Mesothelial cell of epicardium (in vitro differentiated cells): ENCODE measurements around the gene ECI2. TPM values are rescaled to one million over a fixed set of nuclear protein-coding genes. Genes with fewer than 3 reads are reported as not detected.
"Not testable (repeated sequence)": the region's sequence is repeated elsewhere in the genome, so short reads cannot be mapped to it uniquely, and the experiment has no call there.

Experiments
- DNase-seq, 2 experiments: peaks; one replicate each; pipeline ENCODE4 v3.0.0; 2021; ENCODE audit warnings: low spot score in 2 of 2; ENCODE audit not compliant: unreplicated experiment in 2 of 2
- H3K27ac Mint-ChIP-seq: 2 replicates; pipeline ENCODE4 v1.8.0; 2021; ENCODE audit warnings: mixed read lengths
- H3K27me3 Mint-ChIP-seq: 2 replicates; pipeline ENCODE4 v1.8.0; 2021; ENCODE audit warnings: low read depth, mixed read lengths
- H3K36me3 Mint-ChIP-seq: 2 replicates; pipeline ENCODE4 v1.8.0; 2021; ENCODE audit warnings: mixed read lengths
- H3K4me1 Mint-ChIP-seq: 2 replicates; pipeline ENCODE4 v1.8.0; 2021; ENCODE audit warnings: mixed read lengths
- H3K4me3 Mint-ChIP-seq: 2 replicates; pipeline ENCODE4 v1.8.0; 2021; ENCODE audit warnings: mild to moderate bottlenecking, moderate library complexity, mixed read lengths
- H3K9me3 Mint-ChIP-seq: 2 replicates; pipeline ENCODE4 v1.8.0; 2021; ENCODE audit warnings: mixed read lengths
- total RNA-seq: library from RNA; stranded (reverse); gene quantifications from 3 replicates; pipeline ENCODE4 v1.2.1, GENCODE V29; 2021
- TF ChIP-seq, protein P1 (sequence below): fragments of 200-600 bp; sonication (generic); IDR thresholded peaks from one replicate; pipeline ENCODE4 v1.5.0; 2021; ENCODE audit warnings: antibody characterized with exemption; ENCODE audit not compliant: unreplicated experiment

ECI2 gene
- total RNA-seq, 1 donor from 2014 or later: 51.8 TPM

DNA sequence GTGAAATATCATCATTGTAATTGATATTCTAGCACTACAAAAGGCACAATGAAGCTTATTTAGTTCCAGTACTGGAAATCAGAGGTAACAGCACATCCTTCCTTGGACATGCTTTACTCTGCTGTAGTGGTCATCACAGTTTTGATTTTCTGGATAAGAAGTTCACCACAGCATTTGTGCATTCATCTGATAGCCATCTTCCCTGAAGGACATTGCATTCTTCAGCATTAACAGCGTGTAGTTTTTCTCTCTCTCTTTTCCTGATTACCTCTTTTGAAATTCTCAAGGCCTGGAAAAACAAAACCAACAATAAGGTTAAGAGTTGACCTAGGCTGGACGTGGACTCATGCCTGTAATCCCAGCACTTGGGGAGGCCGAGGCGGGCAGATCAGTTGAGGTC is 19.6 kb downstream of the ECI2 start:
- DNase-seq: no peak
- no peaks in the 10 kb centered on the region for H3K27me3 Mint-ChIP-seq
- no peaks in the 10 kb centered on the region for H3K4me1 Mint-ChIP-seq
- no peak overlapping the region for H3K4me3 Mint-ChIP-seq
- peaks cover 50% of the 10 kb centered on the region for H3K36me3 Mint-ChIP-seq
- H3K27ac Mint-ChIP-seq: no peak overlapping the region
- peaks cover 30% of the 10 kb centered on the region for H3K9me3 Mint-ChIP-seq
- TF ChIP-seq, protein P1, sequence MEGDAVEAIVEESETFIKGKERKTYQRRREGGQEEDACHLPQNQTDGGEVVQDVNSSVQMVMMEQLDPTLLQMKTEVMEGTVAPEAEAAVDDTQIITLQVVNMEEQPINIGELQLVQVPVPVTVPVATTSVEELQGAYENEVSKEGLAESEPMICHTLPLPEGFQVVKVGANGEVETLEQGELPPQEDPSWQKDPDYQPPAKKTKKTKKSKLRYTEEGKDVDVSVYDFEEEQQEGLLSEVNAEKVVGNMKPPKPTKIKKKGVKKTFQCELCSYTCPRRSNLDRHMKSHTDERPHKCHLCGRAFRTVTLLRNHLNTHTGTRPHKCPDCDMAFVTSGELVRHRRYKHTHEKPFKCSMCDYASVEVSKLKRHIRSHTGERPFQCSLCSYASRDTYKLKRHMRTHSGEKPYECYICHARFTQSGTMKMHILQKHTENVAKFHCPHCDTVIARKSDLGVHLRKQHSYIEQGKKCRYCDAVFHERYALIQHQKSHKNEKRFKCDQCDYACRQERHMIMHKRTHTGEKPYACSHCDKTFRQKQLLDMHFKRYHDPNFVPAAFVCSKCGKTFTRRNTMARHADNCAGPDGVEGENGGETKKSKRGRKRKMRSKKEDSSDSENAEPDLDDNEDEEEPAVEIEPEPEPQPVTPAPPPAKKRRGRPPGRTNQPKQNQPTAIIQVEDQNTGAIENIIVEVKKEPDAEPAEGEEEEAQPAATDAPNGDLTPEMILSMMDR: no peak

DNA sequence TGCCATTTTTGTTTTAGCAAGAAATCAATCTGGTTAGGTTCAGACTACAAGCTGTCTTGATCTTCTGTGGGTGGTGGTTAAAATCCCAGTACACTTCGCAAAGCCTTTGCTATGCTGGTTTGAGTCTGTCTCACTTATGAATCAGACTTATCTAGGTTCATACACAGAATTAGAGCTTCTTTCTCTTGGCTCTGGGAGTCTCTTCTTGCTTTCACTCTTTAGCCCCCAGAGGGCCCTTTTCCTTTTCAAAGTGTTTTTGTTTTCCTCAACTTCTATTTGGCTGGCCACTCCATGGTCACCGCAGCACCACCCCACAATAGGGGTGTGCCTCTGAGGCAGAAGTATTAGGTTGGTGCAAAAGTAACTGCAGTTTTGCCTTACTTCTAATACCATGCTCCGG is 21.3 kb downstream of the ECI2 start:
- TF ChIP-seq, protein P1: no peak
- Mint-ChIP-seq H3K27me3 (no peaks in the 10 kb centered on the region), H3K36me3 (peaks cover 44% of the 10 kb centered on the region), H3K4me3 (no peak overlapping the region), H3K4me1 (no peaks in the 10 kb centered on the region), H3K9me3 (peaks cover 30% of the 10 kb centered on the region), H3K27ac (no peak overlapping the region)
- no peak for DNase-seq

DNA sequence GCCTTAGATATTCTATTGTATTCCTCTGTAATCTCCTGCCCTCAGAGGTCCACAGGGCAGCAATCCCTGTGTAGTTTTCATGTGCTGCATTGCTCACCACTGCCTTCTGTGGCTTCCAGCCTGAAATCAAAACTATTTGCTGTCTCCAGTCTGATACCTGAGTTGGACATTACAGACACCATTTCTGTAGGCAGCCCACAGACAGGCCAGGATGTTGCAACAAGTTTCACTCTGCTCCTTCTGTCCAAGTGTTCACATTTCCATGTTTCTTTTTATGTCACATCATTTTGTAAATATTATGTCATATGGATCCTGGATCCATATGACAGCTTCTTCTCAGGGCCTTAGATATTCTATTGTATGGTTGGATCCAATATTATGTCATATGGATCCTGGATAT is 21.7 kb downstream of the ECI2 start:
- TF ChIP-seq, protein P1: no peak
- Mint-ChIP-seq H3K4me3 (no peak overlapping the region), H3K27me3 (no peaks in the 10 kb centered on the region), H3K4me1 (no peaks in the 10 kb centered on the region), H3K27ac (no peak overlapping the region), H3K9me3 (peaks cover 30% of the 10 kb centered on the region), H3K36me3 (peaks cover 44% of the 10 kb centered on the region)
- no peak for DNase-seq

DNA sequence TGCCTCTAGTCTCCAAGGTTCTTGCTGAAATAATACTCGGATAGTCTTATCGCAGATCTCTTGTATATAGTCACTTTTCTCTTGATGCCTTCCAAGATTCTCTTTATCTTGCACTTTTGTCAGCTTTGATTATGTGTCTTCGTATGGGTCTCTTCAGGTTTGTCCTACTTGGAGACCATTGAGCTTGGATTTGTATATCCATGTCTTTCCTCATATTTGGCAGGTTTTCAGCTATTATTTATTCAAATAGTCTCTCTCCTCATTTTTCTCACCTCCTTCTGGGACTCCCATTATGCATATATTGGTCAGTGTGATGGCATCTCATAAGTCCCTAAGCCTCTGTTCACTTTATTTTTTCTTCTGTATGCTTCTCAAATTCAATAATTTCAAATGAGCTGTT is 23.0 kb downstream of the ECI2 start:
- H3K4me3 Mint-ChIP-seq: no peak overlapping the region
- no peaks in the 10 kb centered on the region for H3K4me1 Mint-ChIP-seq
- H3K27ac Mint-ChIP-seq: no peak overlapping the region
- peaks cover 30% of the 10 kb centered on the region for H3K9me3 Mint-ChIP-seq
- TF ChIP-seq, protein P1: no peak
- no peak for DNase-seq
- H3K27me3 Mint-ChIP-seq: no peaks in the 10 kb centered on the region
- peaks cover 39% of the 10 kb centered on the region for H3K36me3 Mint-ChIP-seq

DNA sequence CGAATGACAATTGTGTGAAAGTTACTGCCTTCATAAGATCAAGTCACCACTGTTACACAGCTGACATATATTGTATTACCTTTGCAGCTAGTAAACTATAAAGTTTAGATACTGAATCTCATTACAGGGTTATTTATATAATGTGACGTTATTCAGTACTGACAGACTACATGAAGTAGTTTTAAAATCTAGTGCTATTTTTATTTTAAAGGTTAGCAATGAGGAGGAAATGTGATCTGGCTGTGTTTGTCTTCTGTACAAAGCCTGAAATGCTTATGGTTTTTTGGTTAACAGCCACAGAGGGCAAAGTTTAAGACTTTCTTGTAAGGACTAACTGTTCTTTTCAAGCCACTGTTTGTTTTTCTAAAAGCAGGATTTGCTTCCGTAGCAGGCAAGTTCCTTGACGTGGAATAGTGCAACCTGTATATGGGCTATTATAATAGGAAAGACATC is 26.0 kb downstream of the ECI2 start:
- H3K27ac Mint-ChIP-seq, H3K4me3 Mint-ChIP-seq, DNase-seq, H3K27me3 Mint-ChIP-seq, H3K4me1 Mint-ChIP-seq: not testable (repeated sequence)
- peaks cover 23% of the 10 kb centered on the region for H3K9me3 Mint-ChIP-seq
- peaks cover 17% of the 10 kb centered on the region for H3K36me3 Mint-ChIP-seq

DNA sequence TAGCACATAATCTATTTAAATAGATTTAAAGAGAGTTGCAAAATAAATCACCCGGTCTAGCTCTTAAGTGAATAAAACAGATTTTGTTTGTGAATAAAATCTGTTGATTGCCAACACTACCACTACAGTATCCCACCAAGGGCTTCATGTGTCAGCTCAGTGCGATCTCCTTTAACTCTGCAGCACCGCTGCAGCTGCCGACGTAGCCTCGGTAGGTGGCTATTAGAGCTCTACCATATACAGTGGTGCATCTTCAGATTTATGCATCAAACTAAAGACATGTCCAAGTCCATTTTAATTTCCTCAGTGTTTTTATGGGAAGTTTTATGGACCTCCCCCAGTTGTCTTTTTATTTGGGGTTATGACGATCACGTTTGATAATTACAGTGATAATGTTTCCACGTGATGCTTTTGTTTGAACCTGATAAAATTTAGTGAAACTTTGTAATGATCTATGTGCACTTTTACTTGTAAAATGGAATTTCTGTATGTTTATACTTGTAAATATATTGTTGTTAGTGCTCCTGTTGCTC is 26.7 kb downstream of the ECI2 start:
- H3K4me3 Mint-ChIP-seq: no peak overlapping the region
- H3K27ac Mint-ChIP-seq: no peak overlapping the region
- H3K36me3 Mint-ChIP-seq: peaks cover 9% of the 10 kb centered on the region
- TF ChIP-seq, protein P1: no peak
- no peak for DNase-seq
- H3K4me1 Mint-ChIP-seq: peaks cover 4% of the 10 kb centered on the region
- no peaks in the 10 kb centered on the region for H3K27me3 Mint-ChIP-seq
- peaks cover 16% of the 10 kb centered on the region for H3K9me3 Mint-ChIP-seq
